Liver (tissue), 9 donors: ENCODE data around the gene BZW2. TPM values are rescaled to one million over a fixed set of nuclear protein-coding genes. Genes with fewer than 3 reads are reported as not detected.

Experiments
- DNase-seq: peaks from one replicate; pipeline ENCODE4 v3.0.0-alpha.2; 2017; ENCODE audit warnings: low spot score
- H3K27ac ChIP-seq, 2 donors: one replicate each; pipeline ENCODE4 v1.7.0; 2013; ENCODE audit warnings: inconsistent platforms in 2 of 2, low read length in 2 of 2, control low read depth in 1 of 2, low read depth in 1 of 2, mild to moderate bottlenecking in 1 of 2
- H3K27me3 ChIP-seq, 4 donors: one replicate each; pipeline versions ENCODE4 v1.6.1 to v1.7.0; 2013; ENCODE audit warnings: low read length in 3 of 4, inconsistent platforms in 1 of 4, mild to moderate bottlenecking in 1 of 4, moderate library complexity in 1 of 4; ENCODE audit not compliant: control insufficient read depth in 4 of 4, insufficient read depth in 4 of 4
- H3K36me3 ChIP-seq, 4 donors: one replicate each; pipeline versions ENCODE4 v1.6.1 to v1.7.0; 2013; ENCODE audit warnings: low read length in 3 of 4, mild to moderate bottlenecking in 3 of 4, low read depth in 1 of 4, moderate library complexity in 1 of 4; ENCODE audit not compliant: control insufficient read depth in 4 of 4, insufficient read depth in 3 of 4
- H3K4me1 ChIP-seq, 4 donors: one replicate each; pipeline versions ENCODE4 v1.6.1 to v1.7.0; 2013; ENCODE audit warnings: low read length in 3 of 4, mild to moderate bottlenecking in 3 of 4, moderate library complexity in 1 of 4; ENCODE audit not compliant: control insufficient read depth in 4 of 4, insufficient read depth in 4 of 4
- H3K4me3 ChIP-seq, 3 donors: one replicate each; pipeline versions ENCODE4 v1.6.1 to v1.7.0; 2013; ENCODE audit warnings: low read length in 3 of 3, control low read depth in 1 of 3, low read depth in 1 of 3, mild to moderate bottlenecking in 1 of 3
- H3K9ac ChIP-seq, 2 donors: one replicate each; pipeline ENCODE4 v1.7.0; 2013; ENCODE audit warnings: low read length in 2 of 2, mild to moderate bottlenecking in 2 of 2, moderate library complexity in 2 of 2, control low read depth in 1 of 2, low read depth in 1 of 2
- H3K9me3 ChIP-seq, 4 donors: one replicate each; pipeline versions ENCODE4 v1.6.1 to v1.7.0; 2013; ENCODE audit warnings: low read length in 3 of 4; ENCODE audit not compliant: control insufficient read depth in 4 of 4
- EGR1 ChIP-seq, 2 donors: IDR thresholded peaks; 2 replicates each; pipeline ENCODE4 v1.6.1; 2016 to 2018; ENCODE audit warnings: antibody characterized with exemption in 2 of 2, low read depth in 2 of 2
- FOXA1 ChIP-seq: IDR thresholded peaks from 2 replicates; pipeline ENCODE4 v1.6.1; 2016; ENCODE audit warnings: antibody characterized with exemption
- FOXA2 ChIP-seq: IDR thresholded peaks from 2 replicates; pipeline ENCODE4 v1.6.1; 2016; ENCODE audit warnings: antibody characterized with exemption
- GABPA ChIP-seq, 2 donors: IDR thresholded peaks in 1 of 2; conservative IDR thresholded peaks in 1 of 2; 2 replicates each; pipeline ENCODE4 v1.6.1; 2016; ENCODE audit warnings: antibody characterized with exemption in 2 of 2, mild to moderate bottlenecking in 1 of 2, moderate library complexity in 1 of 2
- HNF4A ChIP-seq, 2 donors: conservative IDR thresholded peaks; 2 replicates each; pipeline ENCODE4 v1.6.1; 2016; ENCODE audit warnings: antibody characterized with exemption in 2 of 2, mild to moderate bottlenecking in 2 of 2
- HNF4G ChIP-seq: IDR thresholded peaks from 2 replicates; pipeline ENCODE4 v1.6.1; 2016; ENCODE audit warnings: antibody characterized with exemption
- JUND ChIP-seq, 2 donors: IDR thresholded peaks; 2 replicates each; pipeline ENCODE4 v1.6.1; 2016; ENCODE audit warnings: antibody characterized with exemption in 2 of 2
- NR2F2 ChIP-seq: IDR thresholded peaks from 2 replicates; pipeline ENCODE4 v1.6.1; 2016; ENCODE audit warnings: antibody characterized with exemption
- RAD21 ChIP-seq, 2 donors: IDR thresholded peaks; 2 replicates each; pipeline ENCODE4 v1.6.1; 2016; ENCODE audit warnings: antibody characterized with exemption in 2 of 2, mild to moderate bottlenecking in 2 of 2
- RXRA ChIP-seq, 2 donors: IDR thresholded peaks; 2 replicates each; pipeline ENCODE4 v1.6.1; 2017 to 2018; ENCODE audit warnings: antibody characterized with exemption in 2 of 2, mild to moderate bottlenecking in 1 of 2
- SP1 ChIP-seq: IDR thresholded peaks from 2 replicates; pipeline ENCODE4 v1.6.1; 2018; ENCODE audit warnings: antibody characterized with exemption, mild to moderate bottlenecking
- TAF1 ChIP-seq: conservative IDR thresholded peaks from 2 replicates; pipeline ENCODE4 v1.6.1; 2016; ENCODE audit warnings: antibody characterized with exemption, mild to moderate bottlenecking
- YY1 ChIP-seq: IDR thresholded peaks from 2 replicates; pipeline ENCODE4 v1.6.1; 2016; ENCODE audit warnings: antibody characterized with exemption, mild to moderate bottlenecking
- WGBS: extraction: QIAGEN DNeasy Blood & Tissue Kit; methylation state at CpG from one replicate; pipeline ENCODE4 v1.1.7; 2013; 5-methylcytosine and 5-hydroxymethylcytosine counted together
- polyA plus RNA-seq, 2 donors: library from polyadenylated mRNA; stranded (reverse) in 1 of 2; unstranded in 1 of 2; fragments of 200-250 nt in 1 of 2; fragments of >200 nt in 1 of 2; fragmentation: Nextera tagmentation in 1 of 2; extraction: Ambion mirVana in 1 of 2; gene quantifications; one replicate each; pipeline versions ENCODE4 v1.2.1 to v1.2.3, GENCODE V29; 2013 to 2015
- total RNA-seq, 2 donors: library from RNA; depleted of rRNA; stranded (reverse); fragments of >200 nt; gene quantifications; one replicate each; pipeline ENCODE4 v1.2.3, GENCODE V29; 2014
- TF ChIP-seq, protein P1 (sequence below): fragments of 150-350 bp; IDR thresholded peaks from 2 replicates; pipeline ENCODE4 v1.5.1; 2017; ENCODE audit warnings: improper control_type of control experiment, low read depth, low read length; ENCODE audit not compliant: missing input control
- TF ChIP-seq, protein P2 (sequence below): IDR thresholded peaks from 2 replicates; pipeline ENCODE4 v1.6.1; 2016; ENCODE audit warnings: antibody characterized with exemption
- TF ChIP-seq, protein P3 (sequence below): IDR thresholded peaks from 2 replicates; pipeline ENCODE4 v1.6.1; 2016; ENCODE audit warnings: antibody characterized with exemption, mild to moderate bottlenecking
- TF ChIP-seq, protein P4 (sequence below): IDR thresholded peaks from 2 replicates; pipeline ENCODE4 v1.6.1; 2016; ENCODE audit warnings: antibody characterized with exemption
- TF ChIP-seq, protein P5 (sequence below): IDR thresholded peaks from 2 replicates; pipeline ENCODE4 v1.6.1; 2016; ENCODE audit warnings: antibody characterized with exemption
- donor health status: healthy.
- donor health status: healthy.
- donor health status: healthy.
- donor health status: healthy.
- donor health status: healthy.

The BZW2 gene
- total and polyA plus RNA-seq, 4 donors: 10.9 to 18.6 (median 13.1) TPM

DNA sequence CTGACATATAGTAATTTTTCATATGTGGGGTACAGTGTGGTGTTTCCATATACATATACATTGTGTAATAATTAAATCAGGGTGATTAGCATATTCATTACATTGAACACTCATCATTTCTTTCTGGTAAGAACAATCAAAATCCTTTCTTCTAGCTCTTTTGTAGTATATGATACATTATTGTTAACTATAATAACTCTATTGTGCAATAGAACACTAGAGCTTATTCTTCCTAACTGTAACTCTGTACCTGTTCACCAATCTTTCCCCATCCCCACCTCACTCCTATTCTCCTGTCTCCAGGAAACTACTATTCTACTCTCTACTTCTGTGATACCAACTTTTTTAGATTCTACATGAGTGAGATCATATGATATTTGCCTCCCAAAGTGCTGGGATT, 9.4 kb downstream of the BZW2 start (continued):
- TF ChIP-seq GABPA (IDR thresholded peaks at IDR 0.05 in 1 of 2, conservative IDR thresholded peaks at IDR 0.05 in 1 of 2): no peak
- TF ChIP-seq, protein P1, sequence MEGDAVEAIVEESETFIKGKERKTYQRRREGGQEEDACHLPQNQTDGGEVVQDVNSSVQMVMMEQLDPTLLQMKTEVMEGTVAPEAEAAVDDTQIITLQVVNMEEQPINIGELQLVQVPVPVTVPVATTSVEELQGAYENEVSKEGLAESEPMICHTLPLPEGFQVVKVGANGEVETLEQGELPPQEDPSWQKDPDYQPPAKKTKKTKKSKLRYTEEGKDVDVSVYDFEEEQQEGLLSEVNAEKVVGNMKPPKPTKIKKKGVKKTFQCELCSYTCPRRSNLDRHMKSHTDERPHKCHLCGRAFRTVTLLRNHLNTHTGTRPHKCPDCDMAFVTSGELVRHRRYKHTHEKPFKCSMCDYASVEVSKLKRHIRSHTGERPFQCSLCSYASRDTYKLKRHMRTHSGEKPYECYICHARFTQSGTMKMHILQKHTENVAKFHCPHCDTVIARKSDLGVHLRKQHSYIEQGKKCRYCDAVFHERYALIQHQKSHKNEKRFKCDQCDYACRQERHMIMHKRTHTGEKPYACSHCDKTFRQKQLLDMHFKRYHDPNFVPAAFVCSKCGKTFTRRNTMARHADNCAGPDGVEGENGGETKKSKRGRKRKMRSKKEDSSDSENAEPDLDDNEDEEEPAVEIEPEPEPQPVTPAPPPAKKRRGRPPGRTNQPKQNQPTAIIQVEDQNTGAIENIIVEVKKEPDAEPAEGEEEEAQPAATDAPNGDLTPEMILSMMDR: no peak

DNA sequence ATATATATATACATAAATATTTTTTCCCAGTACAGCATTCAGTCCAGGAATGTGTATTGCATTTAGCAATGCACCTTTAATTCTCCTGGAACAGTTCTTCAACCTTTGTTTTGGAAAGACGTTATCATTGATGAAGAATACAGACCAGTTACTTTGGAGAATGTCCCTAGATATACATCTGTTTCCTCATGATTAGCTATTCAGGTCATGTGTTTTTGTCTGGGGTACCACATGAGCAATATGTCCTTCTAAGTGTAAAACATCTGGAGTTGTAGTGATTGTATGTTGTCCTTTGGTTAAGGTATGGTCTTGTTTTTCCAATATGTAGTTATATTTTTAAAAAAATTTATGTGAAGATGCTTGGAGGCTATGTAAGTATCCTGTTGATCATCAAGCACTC, 10.2 kb downstream of the BZW2 start:
- Histone ChIP-seq H3K9ac (no peak overlapping the region), H3K9me3 (no peaks in the 10 kb centered on the region), H3K4me3 (no peak overlapping the region), H3K27me3 (no peaks in the 10 kb centered on the region), H3K36me3 (no peaks in the 10 kb centered on the region), H3K4me1 (peaks cover 0 to 3% (median 1%) of the 10 kb centered on the region in 4 donors), H3K27ac (no peak overlapping the region)
- TF ChIP-seq, protein P1: no peak
- TF ChIP-seq HNF4A (conservative IDR thresholded peaks at IDR 0.05) (no peak), TAF1 (no peak), RXRA (IDR thresholded peaks at IDR 0.05) (no peak), NR2F2 (no peak), SP1 (no peak), EGR1 (IDR thresholded peaks at IDR 0.05; ENCODE audit: low read depth in 2 of 2) (no peak), YY1 (no peak), FOXA2 (no peak), FOXA1 (no peak), GABPA (IDR thresholded peaks at IDR 0.05 in 1 of 2, conservative IDR thresholded peaks at IDR 0.05 in 1 of 2) (no peak), RAD21 (IDR thresholded peaks at IDR 0.05) (no peak), HNF4G (no peak), JUND (IDR thresholded peaks at IDR 0.05) (no peak)
- TF ChIP-seq, protein P2, sequence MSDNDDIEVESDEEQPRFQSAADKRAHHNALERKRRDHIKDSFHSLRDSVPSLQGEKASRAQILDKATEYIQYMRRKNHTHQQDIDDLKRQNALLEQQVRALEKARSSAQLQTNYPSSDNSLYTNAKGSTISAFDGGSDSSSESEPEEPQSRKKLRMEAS: no peak
- TF ChIP-seq, protein P3, sequence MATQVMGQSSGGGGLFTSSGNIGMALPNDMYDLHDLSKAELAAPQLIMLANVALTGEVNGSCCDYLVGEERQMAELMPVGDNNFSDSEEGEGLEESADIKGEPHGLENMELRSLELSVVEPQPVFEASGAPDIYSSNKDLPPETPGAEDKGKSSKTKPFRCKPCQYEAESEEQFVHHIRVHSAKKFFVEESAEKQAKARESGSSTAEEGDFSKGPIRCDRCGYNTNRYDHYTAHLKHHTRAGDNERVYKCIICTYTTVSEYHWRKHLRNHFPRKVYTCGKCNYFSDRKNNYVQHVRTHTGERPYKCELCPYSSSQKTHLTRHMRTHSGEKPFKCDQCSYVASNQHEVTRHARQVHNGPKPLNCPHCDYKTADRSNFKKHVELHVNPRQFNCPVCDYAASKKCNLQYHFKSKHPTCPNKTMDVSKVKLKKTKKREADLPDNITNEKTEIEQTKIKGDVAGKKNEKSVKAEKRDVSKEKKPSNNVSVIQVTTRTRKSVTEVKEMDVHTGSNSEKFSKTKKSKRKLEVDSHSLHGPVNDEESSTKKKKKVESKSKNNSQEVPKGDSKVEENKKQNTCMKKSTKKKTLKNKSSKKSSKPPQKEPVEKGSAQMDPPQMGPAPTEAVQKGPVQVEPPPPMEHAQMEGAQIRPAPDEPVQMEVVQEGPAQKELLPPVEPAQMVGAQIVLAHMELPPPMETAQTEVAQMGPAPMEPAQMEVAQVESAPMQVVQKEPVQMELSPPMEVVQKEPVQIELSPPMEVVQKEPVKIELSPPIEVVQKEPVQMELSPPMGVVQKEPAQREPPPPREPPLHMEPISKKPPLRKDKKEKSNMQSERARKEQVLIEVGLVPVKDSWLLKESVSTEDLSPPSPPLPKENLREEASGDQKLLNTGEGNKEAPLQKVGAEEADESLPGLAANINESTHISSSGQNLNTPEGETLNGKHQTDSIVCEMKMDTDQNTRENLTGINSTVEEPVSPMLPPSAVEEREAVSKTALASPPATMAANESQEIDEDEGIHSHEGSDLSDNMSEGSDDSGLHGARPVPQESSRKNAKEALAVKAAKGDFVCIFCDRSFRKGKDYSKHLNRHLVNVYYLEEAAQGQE: no peak
- TF ChIP-seq, protein P4, sequence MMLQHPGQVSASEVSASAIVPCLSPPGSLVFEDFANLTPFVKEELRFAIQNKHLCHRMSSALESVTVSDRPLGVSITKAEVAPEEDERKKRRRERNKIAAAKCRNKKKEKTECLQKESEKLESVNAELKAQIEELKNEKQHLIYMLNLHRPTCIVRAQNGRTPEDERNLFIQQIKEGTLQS: no peak
- TF ChIP-seq, protein P5, sequence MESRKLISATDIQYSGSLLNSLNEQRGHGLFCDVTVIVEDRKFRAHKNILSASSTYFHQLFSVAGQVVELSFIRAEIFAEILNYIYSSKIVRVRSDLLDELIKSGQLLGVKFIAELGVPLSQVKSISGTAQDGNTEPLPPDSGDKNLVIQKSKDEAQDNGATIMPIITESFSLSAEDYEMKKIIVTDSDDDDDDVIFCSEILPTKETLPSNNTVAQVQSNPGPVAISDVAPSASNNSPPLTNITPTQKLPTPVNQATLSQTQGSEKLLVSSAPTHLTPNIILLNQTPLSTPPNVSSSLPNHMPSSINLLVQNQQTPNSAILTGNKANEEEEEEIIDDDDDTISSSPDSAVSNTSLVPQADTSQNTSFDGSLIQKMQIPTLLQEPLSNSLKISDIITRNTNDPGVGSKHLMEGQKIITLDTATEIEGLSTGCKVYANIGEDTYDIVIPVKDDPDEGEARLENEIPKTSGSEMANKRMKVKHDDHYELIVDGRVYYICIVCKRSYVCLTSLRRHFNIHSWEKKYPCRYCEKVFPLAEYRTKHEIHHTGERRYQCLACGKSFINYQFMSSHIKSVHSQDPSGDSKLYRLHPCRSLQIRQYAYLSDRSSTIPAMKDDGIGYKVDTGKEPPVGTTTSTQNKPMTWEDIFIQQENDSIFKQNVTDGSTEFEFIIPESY: no peak
- DNase-seq: no peak
- 89% methylated on average over 1 of the region's 1 CpG for WGBS
